Naive B cell (primary cell): ENCODE measurements around the gene TCERG1L. TPM values are rescaled to one million over a fixed set of nuclear protein-coding genes. Genes with fewer than 3 reads are reported as not detected.
A peak's percentile ranks its signal among the peaks of the same experiment; 100 is the strongest.
"Not testable (repeated sequence)": the region's sequence is repeated elsewhere in the genome, so short reads cannot be mapped to it uniquely, and the experiment has no call there.

ENCODE experiments used
- ATAC-seq, 2 donors: fragments of 150-1000 bp; cut with Tn5 transposase; 2 replicates each; pipeline ENCODE4 v1.10.0; 2021; ENCODE audit warnings: low read depth in 2 of 2, mild to moderate bottlenecking in 2 of 2, moderate library complexity in 2 of 2
- DNase-seq: peaks from one replicate; pipeline ENCODE4 v3.0.0; 2022
- H3K27ac Mint-ChIP-seq, 6 donors: one replicate each; pipeline ENCODE4 v1.8.0; 2020 to 2022; ENCODE audit warnings: mild to moderate bottlenecking in 6 of 6, mixed read lengths in 6 of 6, moderate library complexity in 5 of 6, inconsistent platforms in 2 of 6
- H3K27me3 Mint-ChIP-seq, 3 donors: one replicate each; pipeline ENCODE4 v1.8.0; 2021 to 2022; ENCODE audit warnings: mixed read lengths in 3 of 3, mild to moderate bottlenecking in 1 of 3
- H3K36me3 Mint-ChIP-seq, 2 donors: one replicate each; pipeline ENCODE4 v1.8.0; 2020 to 2022; ENCODE audit warnings: mixed read lengths in 2 of 2, inconsistent platforms in 1 of 2, mild to moderate bottlenecking in 1 of 2
- H3K4me1 Mint-ChIP-seq, 3 donors: one replicate each; pipeline ENCODE4 v1.8.0; 2020 to 2022; ENCODE audit warnings: mixed read lengths in 3 of 3, inconsistent platforms in 1 of 3, mild to moderate bottlenecking in 1 of 3, moderate library complexity in 1 of 3
- H3K4me3 Mint-ChIP-seq, 8 donors: one replicate each; pipeline ENCODE4 v1.8.0; 2020 to 2022; ENCODE audit warnings: mild to moderate bottlenecking in 8 of 8, mixed read lengths in 8 of 8, moderate library complexity in 8 of 8, inconsistent platforms in 2 of 8
- H3K9me3 Mint-ChIP-seq, 7 donors: one replicate each; pipeline ENCODE4 v1.8.0; 2020 to 2022; ENCODE audit warnings: mixed read lengths in 7 of 7, mild to moderate bottlenecking in 5 of 7, inconsistent platforms in 2 of 7, moderate library complexity in 1 of 7
- polyA plus RNA-seq, 6 donors: library from polyadenylated mRNA; unstranded; fragments of 300-500 nt; fragmentation: Illumina TruSeq; gene quantifications; one replicate each; pipeline ENCODE4 v1.2.3, GENCODE V29; 2021; ENCODE audit warnings: low read depth in 6 of 6

Gene TCERG1L
- polyA plus RNA-seq, 6 donors from 2014 or later, result not detected

DNA sequence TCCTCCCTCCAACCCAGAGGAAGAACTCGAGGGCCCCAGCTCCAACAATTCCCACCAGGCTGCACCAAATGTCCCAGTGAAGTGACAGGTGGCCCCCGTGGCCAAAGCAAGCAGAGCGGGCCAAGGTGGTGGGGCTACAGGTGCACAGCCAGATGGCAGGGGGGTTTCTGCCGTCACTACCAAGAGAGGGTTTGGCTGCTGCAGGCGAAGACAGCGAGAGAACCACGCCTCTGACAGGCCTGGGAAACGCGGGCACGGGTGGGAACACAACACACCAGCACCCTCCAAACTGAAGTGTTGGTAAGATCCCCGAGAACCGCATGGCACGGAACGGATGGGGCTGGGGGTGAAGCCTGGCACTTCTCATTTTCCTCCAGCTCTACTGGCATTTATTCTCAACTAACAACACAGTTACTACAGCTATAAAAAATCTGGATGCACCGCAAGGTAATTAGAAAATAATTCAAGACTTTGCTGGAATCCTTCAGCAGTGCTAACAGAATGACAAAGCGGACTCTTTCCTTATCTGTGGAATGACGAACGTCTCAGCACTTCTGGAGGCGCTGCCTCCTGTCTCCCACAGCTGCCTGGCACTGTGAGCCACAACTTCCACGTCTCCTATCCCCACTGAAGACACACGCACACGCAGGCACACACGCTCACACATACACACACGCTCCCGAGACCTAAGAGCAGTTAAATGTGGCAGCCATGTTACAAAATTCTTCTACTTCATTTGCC is 167.9 kb downstream of the TCERG1L start:
- H3K4me3 Mint-ChIP-seq, result no peak overlapping the region
- H3K27me3 Mint-ChIP-seq, result no peaks in the 10 kb centered on the region
- DNase-seq (no peak), ATAC-seq (no peak)
- no peaks in the 10 kb centered on the region for H3K36me3 Mint-ChIP-seq
- H3K9me3 Mint-ChIP-seq, result peaks cover 1 to 13% (median 6%) of the 10 kb centered on the region in 7 donors
- no peaks in the 10 kb centered on the region for H3K4me1 Mint-ChIP-seq
- peak overlapping the region in 1 of 6 donors; percentile 20 for H3K27ac Mint-ChIP-seq

DNA sequence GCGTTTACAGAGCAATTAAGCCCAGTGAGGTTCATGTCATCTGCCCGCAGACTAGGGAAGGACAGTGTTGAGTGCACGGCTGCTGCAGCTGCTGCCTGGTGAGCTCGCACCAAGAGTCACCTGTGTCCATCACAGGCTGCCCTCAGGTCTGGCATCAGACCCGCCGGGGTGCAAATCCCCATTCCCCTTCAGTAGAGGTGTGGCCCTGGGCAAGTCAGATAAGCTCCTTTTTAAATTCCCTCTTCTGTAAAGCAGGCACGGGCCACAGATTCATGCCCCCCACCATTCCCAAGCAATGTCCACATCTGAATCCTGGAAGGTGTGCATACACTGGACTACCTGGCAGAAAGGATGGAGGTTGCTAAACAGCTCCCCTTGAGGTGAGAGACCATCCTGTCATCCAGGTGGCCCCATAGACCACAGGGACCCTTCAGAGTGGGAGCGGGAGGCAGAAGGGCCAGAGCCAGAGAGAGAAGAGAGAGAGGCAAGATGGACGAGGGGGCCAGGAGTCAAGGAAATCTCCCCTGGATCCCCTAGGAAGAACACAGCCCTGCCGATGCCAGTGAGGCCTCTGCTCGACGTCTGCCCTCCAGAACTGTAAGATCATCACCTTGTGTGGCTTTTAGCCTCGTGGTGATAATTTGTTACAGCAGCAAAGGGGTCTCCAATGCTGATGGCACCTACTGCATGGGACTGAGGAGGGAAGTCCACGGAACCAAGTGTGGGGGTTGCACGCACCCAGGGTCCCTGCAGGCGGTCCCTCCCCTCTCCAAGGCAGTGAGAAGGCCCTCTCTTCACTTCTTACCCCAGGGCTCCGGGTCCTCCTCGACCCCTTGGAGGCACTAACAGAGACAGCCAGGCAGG is 168.8 kb downstream of the TCERG1L start:
- no peak for DNase-seq
- Mint-ChIP-seq H3K9me3 (peaks cover 1 to 9% (median 4%) of the 10 kb centered on the region in 7 donors), H3K27ac (no peak overlapping the region), H3K4me1 (no peaks in the 10 kb centered on the region), H3K27me3 (no peaks in the 10 kb centered on the region), H3K36me3 (no peaks in the 10 kb centered on the region), H3K4me3 (no peak overlapping the region)
- no peak for ATAC-seq

DNA sequence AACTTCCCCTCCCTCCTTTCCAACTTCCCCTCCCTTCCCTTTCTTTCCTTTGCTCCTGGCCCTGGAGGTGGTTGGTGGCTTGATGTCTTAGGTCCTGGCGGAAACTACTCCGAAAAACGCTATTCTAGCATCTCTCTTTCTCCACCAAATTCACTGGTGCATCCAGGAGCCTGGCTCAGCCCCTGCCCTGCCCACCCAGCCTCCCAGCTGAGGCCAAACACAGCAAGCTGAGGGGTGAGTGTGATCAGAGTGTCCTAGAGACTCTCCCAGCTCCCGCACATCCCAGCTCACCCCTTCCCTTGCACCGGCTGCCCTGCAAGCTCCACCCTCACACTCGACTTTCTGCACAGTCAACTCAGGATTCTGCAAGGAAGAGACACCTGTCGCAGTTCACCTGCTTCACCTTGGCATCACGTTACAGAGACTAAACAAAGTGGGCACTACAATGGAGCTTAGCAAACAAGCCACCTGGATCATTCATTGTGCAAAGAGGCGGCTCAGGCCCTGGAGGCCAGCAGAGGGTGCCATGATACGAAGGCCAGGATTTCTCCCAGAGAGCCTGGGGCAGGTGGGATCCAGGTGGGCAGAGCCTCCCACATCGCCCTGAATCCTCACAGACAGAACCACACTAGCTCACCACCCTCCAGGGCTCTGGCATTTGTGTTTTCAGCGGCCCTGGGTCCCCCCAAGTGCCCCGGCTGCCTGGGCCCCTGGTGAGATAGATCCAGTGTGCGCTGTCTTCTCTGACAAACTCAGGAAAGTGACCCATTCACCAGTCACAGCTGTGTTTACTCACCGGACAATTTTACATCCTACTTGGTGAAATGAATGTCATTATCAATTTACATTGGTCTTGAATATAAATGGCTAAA is 169.6 kb downstream of the TCERG1L start:
- Mint-ChIP-seq H3K27me3 (no peaks in the 10 kb centered on the region), H3K36me3 (no peaks in the 10 kb centered on the region), H3K27ac (no peak overlapping the region)

DNA sequence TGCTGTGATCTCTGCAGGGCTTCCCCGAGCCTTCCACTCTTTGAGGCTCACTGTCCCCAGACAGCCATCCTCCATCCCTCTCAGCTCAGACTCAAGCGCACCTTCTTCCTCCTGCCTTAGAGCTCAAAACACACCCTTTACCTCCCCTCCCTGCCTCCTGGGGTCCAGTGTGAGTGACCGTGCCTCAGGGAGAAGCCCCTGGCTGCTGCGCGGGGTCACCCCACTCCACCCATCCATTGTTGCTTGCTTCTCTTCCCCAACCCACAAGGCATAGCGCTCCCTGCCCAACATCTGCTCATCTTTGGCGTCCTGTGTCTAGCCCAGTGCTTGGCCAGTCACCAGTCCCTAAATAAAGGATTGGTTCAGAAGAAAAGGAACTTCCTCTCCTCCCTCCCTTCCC is 170.3 kb downstream of the TCERG1L start:
- Mint-ChIP-seq H3K4me1 (no peaks in the 10 kb centered on the region), H3K36me3 (no peaks in the 10 kb centered on the region), H3K27me3 (no peaks in the 10 kb centered on the region), H3K9me3 (peaks cover 2 to 6% (median 4%) of the 10 kb centered on the region in 7 donors), H3K4me3 (no peak overlapping the region), H3K27ac (no peak overlapping the region)
- no peak for ATAC-seq
- DNase-seq, result no peak

More for the DNA sequence above, 169.6 kb downstream of the TCERG1L start:
- DNase-seq, result no peak
- ATAC-seq, result no peak
- Mint-ChIP-seq H3K9me3 (peaks cover 2 to 6% (median 4%) of the 10 kb centered on the region in 7 donors), H3K4me3 (no peak overlapping the region), H3K4me1 (no peaks in the 10 kb centered on the region)

DNA sequence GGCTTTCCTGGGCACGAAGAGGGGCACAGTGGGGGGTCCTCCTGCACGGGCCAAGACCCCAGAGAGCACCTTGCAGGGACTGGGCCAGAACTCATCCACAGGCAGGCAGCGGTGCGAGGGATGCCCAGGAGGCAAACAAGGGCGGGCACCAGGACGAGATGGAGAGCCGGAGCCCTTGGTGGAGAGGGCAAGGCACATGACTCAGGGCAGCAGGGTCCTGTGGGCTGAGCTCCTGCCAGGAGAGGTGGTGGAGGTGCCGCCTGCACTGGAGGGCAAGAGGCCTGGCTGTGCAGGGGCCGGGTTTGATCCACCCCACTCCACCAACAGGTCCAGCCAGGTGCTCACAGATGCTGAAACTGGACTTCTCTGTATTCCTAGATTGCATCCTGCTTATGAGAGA is 170.9 kb downstream of the TCERG1L start:
- Mint-ChIP-seq H3K4me3 (no peak overlapping the region), H3K27me3 (no peaks in the 10 kb centered on the region), H3K36me3 (no peaks in the 10 kb centered on the region), H3K9me3 (peaks cover 2 to 6% (median 4%) of the 10 kb centered on the region in 7 donors), H3K27ac (no peak overlapping the region), H3K4me1 (no peaks in the 10 kb centered on the region)
- ATAC-seq, result no peak
- DNase-seq, result no peak

DNA sequence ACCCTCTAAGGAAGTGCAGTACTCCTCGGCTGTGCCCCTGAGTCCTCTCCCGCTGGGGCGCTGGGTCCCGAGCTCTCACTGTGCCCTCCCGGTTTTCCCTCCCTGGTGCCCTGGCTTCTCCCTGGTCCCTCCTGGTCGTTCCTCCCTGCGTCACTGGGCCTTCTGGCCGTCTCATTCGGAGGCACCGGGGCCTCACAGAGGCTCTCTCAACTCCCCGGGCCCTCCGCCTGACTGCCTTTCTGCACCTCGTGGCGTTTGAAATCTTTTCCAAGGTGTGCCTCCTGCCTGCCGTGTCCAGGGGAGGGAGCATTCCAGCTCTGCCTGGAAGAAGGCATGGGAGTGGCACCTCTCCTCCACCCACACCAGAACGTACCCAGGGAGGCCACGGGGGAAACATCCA is 174.3 kb downstream of the TCERG1L start:
- H3K27me3 Mint-ChIP-seq, result no peaks in the 10 kb centered on the region
- no peak overlapping the region for H3K4me3 Mint-ChIP-seq
- no peaks in the 10 kb centered on the region for H3K4me1 Mint-ChIP-seq
- no peaks in the 10 kb centered on the region for H3K36me3 Mint-ChIP-seq
- H3K9me3 Mint-ChIP-seq, result peaks cover 0 to 4% (median 2%) of the 10 kb centered on the region in 7 donors
- ATAC-seq (no peak), DNase-seq (no peak)
- H3K27ac Mint-ChIP-seq, result no peak overlapping the region

DNA sequence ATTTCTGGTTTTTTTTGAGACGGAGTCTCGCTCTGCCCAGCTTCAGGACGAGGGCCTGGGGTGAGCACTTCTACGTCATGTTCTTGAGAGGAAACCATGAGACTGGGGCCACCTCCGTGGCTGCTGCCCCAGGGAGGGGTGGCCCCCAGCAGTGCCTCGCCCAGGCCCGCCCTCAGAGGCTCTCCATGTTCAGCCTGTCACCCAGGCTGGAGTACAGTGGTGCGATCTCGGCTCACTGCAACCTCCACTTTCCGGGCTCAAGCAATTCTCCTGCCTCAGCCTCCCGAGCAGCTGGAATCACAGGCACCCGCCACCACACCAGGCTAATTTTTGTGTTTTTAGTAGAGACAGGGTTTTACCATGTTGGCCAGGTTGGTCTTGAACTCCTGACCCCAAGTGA is 175.2 kb downstream of the TCERG1L start:
- H3K4me1 Mint-ChIP-seq, H3K27me3 Mint-ChIP-seq, H3K9me3 Mint-ChIP-seq, H3K36me3 Mint-ChIP-seq, H3K27ac Mint-ChIP-seq, DNase-seq, ATAC-seq, H3K4me3 Mint-ChIP-seq: not testable (repeated sequence)

DNA sequence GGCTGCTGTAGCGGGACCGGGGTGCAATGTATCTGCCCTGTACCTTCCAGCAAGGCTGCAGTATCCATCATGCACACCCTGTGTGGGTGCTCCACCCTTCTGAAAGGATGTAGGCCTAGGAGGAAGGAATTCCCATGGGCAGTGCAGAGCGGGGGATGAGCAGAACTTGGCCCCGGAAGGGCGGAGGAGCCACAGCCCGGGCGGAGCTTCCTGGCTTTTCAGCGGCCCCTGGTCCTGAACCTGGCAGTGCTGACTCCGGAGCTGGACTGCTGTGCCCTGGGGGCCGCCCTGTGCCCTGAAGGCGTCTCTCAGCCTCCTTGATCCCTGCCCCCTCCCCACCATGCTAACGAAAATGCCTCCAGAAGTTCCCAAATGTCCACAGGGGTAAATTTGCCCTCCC is 175.8 kb downstream of the TCERG1L start:
- DNase-seq (no peak), ATAC-seq (no peak)
- Mint-ChIP-seq H3K27ac (no peak overlapping the region), H3K9me3 (peaks cover 0 to 4% (median 0%) of the 10 kb centered on the region in 7 donors), H3K4me3 (no peak overlapping the region), H3K4me1 (no peaks in the 10 kb centered on the region), H3K36me3 (no peaks in the 10 kb centered on the region), H3K27me3 (peaks cover 0 to 2% (median 0%) of the 10 kb centered on the region in 3 donors)

DNA sequence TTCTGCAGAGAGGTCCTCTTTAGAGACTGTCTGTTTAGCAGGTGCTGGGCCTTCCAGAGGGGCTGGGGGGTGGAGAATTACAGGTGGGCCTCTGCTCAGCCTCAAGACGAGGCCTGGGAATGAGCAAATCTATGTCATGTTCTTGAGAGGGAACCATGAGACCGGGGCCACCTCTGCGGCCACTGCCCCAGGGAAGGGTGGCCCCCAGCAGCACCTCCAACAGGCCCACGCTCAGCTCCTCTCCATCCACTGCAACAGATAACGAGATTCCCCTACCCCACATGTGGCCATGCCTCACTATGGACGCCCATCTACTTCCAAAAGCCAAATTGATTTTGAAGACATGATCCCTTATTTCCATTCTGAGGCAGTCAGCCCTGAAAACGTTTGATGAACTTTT is 176.9 kb downstream of the TCERG1L start:
- Mint-ChIP-seq H3K27ac (no peak overlapping the region), H3K4me3 (no peak overlapping the region), H3K36me3 (no peaks in the 10 kb centered on the region), H3K9me3 (peaks cover 0 to 4% (median 2%) of the 10 kb centered on the region in 7 donors), H3K4me1 (no peaks in the 10 kb centered on the region), H3K27me3 (peaks cover 0 to 8% (median 0%) of the 10 kb centered on the region in 3 donors)
- no peak for ATAC-seq
- DNase-seq, result no peak

DNA sequence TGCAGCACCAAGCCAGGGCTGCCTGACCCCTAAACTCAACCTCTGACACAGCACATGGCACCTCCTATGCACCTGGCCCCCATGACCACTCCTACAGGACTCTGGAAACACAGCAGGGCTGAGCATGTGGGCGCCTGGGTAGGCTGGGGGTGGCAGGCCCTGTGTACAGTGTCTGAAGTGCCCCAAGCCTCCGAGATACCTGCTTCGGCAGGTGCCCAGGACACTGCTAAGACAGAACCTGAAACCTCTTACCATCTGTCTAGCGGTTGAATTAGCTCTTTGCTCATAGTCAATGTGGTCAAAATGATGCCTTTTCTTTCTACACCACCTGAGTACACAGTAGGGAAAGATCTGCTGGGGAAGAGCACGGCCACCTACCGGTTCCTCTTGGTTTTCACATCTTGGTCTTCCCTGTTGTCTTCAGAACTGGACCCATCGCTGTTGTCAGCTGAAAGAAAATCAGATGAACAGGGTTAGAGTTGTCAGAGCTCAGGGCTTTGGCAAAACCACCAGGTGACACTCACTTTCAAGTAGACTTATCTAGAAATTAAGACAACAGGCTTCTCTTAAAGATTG is 177.4 kb downstream of the TCERG1L start:
- ATAC-seq (no peak), DNase-seq (no peak)
- no peaks in the 10 kb centered on the region for H3K4me1 Mint-ChIP-seq
- no peak overlapping the region for H3K27ac Mint-ChIP-seq
- no peaks in the 10 kb centered on the region for H3K36me3 Mint-ChIP-seq
- H3K4me3 Mint-ChIP-seq, result peak overlapping the region in 2 of 8 donors; percentile 2 to 28
- peaks cover 0 to 4% (median 0%) of the 10 kb centered on the region in 7 donors for H3K9me3 Mint-ChIP-seq
- H3K27me3 Mint-ChIP-seq, result peaks cover 0 to 8% (median 0%) of the 10 kb centered on the region in 3 donors

DNA sequence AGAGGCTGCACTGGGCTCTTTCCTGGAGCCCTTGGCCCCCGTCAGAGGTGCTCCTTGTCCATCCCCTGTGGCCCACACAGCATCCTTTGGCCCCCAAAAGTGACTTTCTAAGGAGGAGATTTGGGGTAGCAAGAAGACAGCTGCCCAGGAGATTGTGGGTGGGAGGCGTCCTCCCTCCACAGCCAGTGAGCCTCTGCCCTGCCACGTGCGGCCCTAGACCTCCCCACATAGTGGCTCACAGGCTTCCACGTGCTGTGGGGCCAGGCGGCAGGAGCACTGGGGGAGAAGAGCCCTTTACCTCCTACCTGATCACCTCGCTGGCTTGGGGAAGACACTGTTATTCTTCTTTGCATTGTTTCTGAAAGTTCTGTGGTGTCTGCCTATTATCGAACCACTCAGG is 178.8 kb downstream of the TCERG1L start:
- peaks cover 0 to 4% (median 0%) of the 10 kb centered on the region in 7 donors for H3K9me3 Mint-ChIP-seq
- no peak overlapping the region for H3K4me3 Mint-ChIP-seq
- ATAC-seq, result no peak
- H3K27ac Mint-ChIP-seq, result no peak overlapping the region
- DNase-seq, result no peak
- H3K27me3 Mint-ChIP-seq, result peaks cover 0 to 8% (median 0%) of the 10 kb centered on the region in 3 donors
- H3K36me3 Mint-ChIP-seq, result no peaks in the 10 kb centered on the region
- H3K4me1 Mint-ChIP-seq, result no peaks in the 10 kb centered on the region

DNA sequence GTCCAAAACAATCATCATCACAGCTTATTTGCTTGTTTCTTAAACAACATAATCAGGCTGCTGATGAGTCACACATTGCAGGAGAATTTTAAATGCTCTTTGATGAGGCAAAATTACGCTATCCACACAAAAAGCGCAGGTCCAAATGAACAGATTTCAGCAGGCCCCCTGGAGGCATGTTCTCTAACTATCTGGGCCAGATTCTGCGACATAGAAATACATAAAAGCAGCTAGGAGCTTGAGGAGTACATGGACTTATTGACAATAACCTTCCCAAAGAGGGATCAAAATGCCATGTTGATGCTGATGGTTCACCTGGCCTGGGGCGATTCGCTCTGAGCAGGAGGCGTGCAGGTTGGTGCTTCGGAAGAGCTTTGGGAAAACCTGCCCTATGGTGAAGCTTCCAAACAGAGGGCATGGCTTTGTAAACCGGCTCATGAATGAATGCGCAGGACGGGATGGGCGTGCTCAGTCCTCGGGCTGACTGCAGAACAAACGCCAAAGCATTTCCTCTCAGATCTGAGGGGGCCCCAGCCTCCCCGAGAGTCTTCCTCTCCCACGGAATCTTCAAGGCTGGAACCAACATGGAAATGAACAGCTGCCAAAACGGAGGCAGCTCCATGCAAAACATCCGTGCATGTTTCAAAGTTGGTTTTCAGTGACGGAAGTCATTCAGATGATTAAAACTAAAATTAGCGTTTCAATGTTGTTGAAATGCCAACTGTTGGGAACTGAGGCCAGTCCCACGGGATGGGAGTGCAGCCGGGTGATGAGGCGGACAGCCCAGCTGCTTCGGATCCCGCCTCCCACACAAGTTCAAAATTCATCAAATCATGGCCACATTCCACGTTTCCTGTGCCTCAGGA is 179.6 kb downstream of the TCERG1L start:
- no peak overlapping the region for H3K27ac Mint-ChIP-seq
- DNase-seq (no peak), ATAC-seq (no peak)
- H3K36me3 Mint-ChIP-seq, result no peaks in the 10 kb centered on the region
- peaks cover 0 to 2% (median 0%) of the 10 kb centered on the region in 7 donors for H3K9me3 Mint-ChIP-seq
- H3K4me1 Mint-ChIP-seq, result no peaks in the 10 kb centered on the region
- no peak overlapping the region for H3K4me3 Mint-ChIP-seq
- H3K27me3 Mint-ChIP-seq, result peaks cover 0 to 8% (median 0%) of the 10 kb centered on the region in 3 donors
